Stimulated activated CD8-positive, alpha-beta memory T cell treated with anti-CD3 and anti-CD28 coated beads, Interleukin-4, amount 100 ng/mL, for 1 hour (primary cell): ENCODE data around the gene PCARE.

Experiments used
- DNase-seq, 2 donors: peaks; one replicate each; pipeline ENCODE4 v3.0.0-alpha.2; 2020; ENCODE audit warnings: low read depth in 2 of 2, low spot score in 1 of 2

Gene PCARE

GRCh38 chr2:29039718-29040480 is 34.4 kb downstream of the PCARE start:
- DNase-seq, result no peak

- DNase-seq, result no peak
Measured at GRCh38 chr2:29035016-29035745, 39.1 kb downstream of the PCARE start.

- DNase-seq, result no peak
Measured at GRCh38 chr2:29033656-29034055, 40.7 kb downstream of the PCARE start.

GRCh38 chr2:29033172-29033571 is 41.2 kb downstream of the PCARE start:
- DNase-seq, result no peak

GRCh38 chr2:29032189-29032588 is 42.1 kb downstream of the PCARE start:
- no peak for DNase-seq

GRCh38 chr2:29031046-29031445 is 43.3 kb downstream of the PCARE start:
- no peak for DNase-seq

- no peak for DNase-seq
Measured at GRCh38 chr2:29025711-29026110, 48.6 kb downstream of the PCARE start.

- no peak for DNase-seq
Measured at GRCh38 chr2:29024882-29025430, 49.4 kb downstream of the PCARE start.

- no peak for DNase-seq
Measured at GRCh38 chr2:29023188-29023587, 51.1 kb downstream of the PCARE start.

GRCh38 chr2:29022679-29023078 is 51.6 kb downstream of the PCARE start:
- no peak for DNase-seq

- no peak for DNase-seq
Measured at GRCh38 chr2:29021886-29022285, 52.4 kb downstream of the PCARE start.

GRCh38 chr2:29017716-29018435 is 56.4 kb downstream of the PCARE start:
- no peak for DNase-seq

- DNase-seq, result no peak
Measured at GRCh38 chr2:29016504-29016903, 57.8 kb downstream of the PCARE start.

GRCh38 chr2:29015701-29016470 is 58.4 kb downstream of the PCARE start:
- DNase-seq, result no peak

- DNase-seq, result peak; percentile 48 to 49
Measured at GRCh38 chr2:29014811-29015421, 59.4 kb downstream of the PCARE start.

- no peak for DNase-seq
Measured at GRCh38 chr2:29014331-29014730, 60.0 kb downstream of the PCARE start.

- no peak for DNase-seq
Measured at GRCh38 chr2:29013057-29013780, 61.1 kb downstream of the PCARE start.

GRCh38 chr2:29012211-29012681 is 62.1 kb downstream of the PCARE start:
- DNase-seq, result no peak
